HT-29 (cell line): ENCODE data around the gene GALT. TPM values are rescaled to one million over a fixed set of nuclear protein-coding genes. Genes with fewer than 3 reads are reported as not detected.
A peak's percentile ranks its signal among the peaks of the same experiment; 100 is the strongest.
"Not testable (repeated sequence)": the region's sequence is repeated elsewhere in the genome, so short reads cannot be mapped to it uniquely, and the experiment has no call there.

Source experiments
- DNase-seq: peaks from one replicate; pipeline ENCODE4 v3.0.0-alpha.2; 2015; ENCODE audit warnings: low spot score
- total RNA-seq: library from RNA; depleted of rRNA; stranded (reverse); fragments of >200 nt; shearing (Covaris generic); gene quantifications from 2 replicates; pipeline ENCODE4 v1.2.3, GENCODE V29; 2014

GALT gene
- total RNA-seq, 1 experiment from 2014 or later: 32.8 TPM

DNA sequence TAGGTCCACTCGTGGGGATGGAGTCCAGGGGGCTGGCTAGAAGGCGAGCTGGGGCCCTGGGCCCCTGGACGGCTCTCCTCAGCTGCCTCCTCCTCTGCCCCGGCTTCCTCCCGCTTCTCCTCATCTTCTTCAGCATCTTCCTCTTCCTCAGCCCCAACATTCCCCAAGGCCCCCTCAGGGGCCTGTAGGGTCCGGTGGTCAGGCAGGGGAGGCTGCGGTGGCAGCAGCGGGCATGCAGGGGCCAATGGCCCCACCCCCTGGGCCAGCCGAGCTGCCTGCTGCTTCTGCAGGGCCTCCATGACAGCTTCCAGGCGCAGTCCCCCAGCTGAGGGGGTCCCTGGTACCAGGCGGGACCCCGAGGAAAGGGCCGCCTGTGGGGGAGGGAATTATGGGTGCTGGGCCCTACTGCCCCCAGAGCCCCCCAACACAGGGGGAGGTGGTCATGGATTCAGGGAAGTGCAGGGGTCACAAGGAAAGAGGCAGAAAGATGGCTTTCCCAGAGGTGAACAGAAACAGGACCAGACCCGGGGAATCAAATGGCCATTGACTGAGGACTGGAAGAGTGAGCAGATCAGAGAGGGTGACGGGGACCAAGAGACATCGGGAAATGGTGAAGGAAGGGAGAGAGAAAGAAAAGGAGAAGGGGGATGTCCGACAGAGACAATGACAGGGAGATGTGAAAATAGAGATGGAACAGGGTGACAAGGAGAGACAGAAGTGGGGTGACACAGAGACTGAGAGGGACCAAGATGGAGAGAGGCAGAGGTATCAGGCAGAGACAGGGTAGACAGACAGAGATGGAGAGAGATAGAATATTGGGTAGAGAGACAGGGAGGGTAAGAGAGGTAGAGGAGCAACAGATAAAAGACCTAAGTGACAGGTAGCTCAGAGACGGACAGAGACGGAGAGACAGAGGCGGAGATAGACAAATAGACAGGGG lies 18.5 kb upstream of the GALT start:
- DNase-seq: no peak

DNA sequence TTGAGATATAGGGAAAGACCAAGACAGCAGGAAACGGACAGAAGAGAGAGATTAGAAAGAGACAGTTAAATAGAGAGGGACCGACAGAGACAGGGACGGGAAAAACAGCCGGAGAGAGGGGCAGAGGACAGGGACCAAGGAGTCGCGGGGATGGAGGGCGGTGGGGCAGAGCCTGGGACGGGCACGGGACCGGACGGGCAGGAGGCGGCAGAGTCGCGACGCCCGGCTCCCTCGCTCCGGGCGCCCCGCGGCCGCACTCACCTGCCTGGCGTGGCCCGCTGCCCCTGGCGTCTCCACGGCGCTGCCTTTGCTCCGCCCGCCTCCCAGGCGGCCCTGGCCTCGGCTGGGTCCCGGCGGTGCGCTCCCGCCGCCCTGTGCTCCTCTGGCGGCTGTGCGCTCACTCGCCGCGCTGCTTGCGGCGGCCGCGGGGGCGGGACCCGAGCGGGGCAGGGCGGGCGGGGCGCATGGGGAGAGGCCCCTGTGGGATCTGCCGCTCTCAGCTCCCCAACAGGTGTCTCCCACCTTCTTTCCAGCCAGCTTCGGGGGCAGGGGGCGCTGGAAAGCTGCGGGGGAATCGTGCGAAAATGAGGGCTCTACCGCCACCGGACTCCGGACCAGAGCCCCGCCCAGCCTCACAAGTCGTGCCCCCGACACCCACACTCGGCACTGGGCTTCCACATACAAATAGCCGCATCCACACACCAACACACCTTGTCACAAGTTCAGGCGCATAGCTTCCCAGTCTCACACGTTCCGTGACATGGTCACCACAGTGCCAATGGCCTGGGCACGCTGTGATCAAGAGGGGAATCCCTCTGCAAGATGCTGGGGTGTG lies 17.6 kb upstream of the GALT start, which contains the start of gene ARID3C:
Gene ARID3C (minus strand): TSS at position 411 of the 835 bp plus-strand sequence. CDS start 1,052 bp downstream, outside the sequence.
- DNase-seq: peak; percentile 42

DNA sequence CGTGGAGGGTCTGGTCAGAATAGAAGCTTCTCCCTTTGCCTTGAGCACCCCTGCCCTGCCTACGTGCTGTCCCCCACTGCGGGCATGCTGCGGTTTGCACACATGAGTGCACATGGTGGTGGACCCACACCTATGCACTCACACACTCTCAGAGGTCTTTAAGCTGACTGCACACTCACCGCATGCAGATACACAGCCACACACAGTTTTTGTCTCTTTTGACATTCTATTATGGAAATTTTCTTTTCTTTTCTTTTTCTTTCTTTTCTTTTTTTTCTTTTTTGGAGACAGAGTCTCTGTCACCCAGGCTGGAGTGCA lies 17.0 kb upstream of the GALT start:
- no peak for DNase-seq

DNA sequence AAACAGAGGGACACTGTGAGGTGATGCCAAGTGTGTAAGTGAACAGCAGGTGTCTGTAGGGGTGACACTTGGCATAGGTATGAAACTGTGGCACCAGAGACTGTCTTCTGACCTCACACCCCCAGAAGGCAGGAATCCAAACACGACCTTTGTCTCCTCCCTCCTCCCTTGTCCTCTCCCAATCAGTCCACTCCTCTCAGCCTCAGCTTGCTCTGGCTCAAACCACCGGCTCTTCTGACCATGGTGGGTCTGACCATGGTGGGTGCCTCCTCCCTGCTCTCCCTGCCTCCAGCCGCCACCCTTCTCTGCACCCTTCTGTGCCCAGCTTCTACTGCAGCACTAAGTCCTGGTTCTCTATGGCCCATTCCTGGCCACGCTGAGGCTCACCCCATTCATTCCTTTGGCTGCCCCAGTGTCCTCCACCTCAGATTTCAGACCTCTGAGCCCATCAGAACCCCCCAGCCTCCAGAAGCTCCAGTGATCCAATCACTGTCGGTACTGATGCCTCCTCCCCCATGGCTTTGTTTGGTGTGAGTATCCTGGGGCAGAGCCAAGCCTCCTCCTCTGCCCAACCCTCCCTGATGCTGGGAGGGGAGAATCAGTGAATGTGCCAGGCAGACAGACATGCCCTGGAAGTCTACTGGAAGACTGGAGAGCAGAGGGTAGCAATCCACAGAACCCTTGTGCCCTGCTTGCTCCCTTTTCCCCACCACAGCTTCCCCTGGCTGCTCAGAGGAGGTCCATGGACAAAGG lies 15.9 kb upstream of the GALT start:
- no peak for DNase-seq

DNA sequence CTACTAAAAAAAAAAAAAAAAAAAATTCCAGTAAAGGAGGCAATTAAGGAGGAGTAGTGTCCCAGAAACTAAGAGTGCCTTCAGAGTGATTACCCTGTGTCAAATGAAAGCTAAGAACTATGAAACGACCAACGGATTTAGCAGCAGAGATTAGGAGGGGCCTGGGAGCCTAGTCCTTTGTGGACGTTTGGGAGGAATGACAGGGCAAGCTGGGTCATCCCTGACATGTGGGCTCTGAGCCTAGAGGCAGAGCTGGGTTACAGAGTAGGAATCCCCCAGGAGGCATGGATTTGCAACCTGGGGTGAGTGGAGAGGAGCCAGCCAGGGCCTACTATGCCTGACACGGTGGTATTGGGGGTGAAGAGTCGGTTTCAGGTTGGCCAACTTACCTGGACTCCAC lies 13.3 kb upstream of the GALT start:
- no peak for DNase-seq

DNA sequence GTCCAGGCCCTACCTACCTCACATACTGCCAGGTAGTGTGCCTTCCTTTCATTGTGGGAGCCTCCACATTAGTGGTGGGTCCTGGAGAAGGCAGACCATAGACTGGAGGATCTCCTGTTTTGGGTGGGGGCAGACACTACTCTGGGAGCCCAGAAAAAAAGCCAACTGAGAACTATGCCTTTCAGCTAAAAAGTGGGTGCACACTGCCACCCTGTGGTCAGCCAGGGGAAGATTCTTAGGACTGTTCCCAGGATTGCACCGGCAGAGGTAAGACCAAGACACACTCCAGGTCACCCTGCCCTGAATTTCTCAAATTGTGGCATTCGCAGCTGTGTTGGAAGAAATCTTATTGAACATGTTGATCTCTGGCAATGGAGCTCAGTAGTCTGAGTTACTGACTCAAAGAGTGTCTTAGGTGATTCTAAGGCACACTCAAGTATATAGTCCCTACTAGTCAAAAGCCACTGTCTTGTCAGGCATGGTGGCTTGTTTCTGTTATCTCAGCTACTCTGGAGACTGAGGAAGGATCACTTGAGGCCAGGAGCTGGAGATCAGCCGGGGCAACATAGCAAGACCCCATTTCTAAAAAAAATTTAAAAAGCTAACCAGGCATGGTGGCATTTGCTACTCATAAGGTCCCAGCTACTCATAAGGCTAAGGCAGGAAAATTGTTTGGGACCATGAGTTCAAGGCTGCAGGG lies 12.5 kb upstream of the GALT start:
- peak; percentile 84 for DNase-seq

DNA sequence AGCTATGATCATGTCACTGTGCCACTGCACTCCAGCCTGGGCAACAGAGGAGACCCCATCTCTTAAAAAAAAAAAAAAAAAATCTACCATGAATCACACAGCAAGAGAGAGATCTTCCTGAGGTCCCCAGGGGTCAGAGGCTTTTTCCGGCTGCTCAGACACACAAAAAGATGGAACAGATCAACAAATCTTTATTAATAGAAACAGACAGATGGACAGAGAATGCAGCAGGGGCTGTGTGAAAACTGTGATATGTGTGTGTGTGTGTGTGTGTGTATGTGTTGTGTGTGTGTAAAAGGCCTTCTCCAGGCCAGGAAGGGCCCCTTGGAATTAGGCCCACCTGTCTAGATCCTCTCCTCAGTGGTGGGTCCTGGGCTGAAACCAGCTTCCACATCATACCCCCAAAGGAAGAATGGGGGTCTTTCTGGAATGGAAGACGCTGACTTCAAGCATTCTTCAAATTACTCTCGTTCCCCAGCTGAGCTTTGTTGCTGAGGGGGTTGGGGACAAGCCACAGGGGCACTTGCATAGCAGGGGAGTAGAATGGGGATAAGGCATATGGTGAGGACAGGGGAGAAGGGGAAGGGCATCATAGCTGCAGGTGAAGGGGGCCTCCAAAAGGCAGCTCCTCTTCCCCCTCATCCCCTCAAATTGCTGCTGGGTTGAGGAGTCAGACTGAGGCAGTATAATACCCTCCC lies 11.8 kb upstream of the GALT start:
- DNase-seq: no peak

DNA sequence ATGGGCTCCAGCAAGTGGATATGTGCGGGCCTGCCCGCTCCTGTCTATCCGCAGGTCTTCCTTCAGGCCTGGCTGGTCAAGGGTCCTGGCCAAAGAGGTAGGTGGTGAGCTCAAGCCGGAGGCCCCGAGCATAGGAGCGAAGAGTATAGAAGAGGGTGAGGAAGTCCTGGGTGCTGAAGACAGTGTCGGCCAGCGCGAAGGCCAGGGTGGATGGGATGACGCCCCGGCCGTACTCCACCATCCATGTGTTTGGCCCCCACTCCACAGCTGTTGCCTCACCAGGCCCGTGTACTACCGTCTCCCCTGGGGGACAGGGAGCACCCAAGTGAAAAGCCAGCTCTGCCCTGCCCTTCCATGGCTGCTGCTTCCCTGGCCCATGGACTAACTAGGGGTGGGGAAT lies 10.9 kb upstream of the GALT start:
- no peak for DNase-seq

DNA sequence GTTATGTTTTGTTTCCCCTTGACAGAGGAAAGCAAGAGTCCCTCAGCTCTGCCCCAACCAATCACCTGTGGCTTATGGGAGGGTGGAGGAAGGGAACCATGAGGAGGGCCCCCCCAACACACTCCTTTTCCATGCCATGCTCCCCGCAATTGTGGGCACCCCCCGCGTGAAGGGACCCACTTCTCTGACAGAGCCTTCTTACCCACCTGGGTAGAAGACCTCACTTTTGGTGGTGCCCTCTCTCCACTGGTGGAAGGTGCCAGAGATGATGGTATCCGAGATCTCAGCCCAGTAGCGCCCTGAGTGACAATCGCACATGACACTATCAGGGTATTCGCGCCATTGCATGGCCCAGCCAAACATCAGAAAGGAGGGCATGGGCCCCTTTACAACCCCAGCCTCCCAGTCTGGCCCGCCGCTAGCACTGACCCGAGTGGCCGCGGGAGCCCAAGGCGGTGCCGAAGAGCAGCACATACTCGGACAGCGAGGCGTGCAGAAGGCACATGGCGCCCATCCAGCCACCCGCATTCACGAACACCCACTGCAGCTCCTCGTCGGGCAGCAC lies 9.6 kb upstream of the GALT start:
- peak; percentile 6 for DNase-seq

DNA sequence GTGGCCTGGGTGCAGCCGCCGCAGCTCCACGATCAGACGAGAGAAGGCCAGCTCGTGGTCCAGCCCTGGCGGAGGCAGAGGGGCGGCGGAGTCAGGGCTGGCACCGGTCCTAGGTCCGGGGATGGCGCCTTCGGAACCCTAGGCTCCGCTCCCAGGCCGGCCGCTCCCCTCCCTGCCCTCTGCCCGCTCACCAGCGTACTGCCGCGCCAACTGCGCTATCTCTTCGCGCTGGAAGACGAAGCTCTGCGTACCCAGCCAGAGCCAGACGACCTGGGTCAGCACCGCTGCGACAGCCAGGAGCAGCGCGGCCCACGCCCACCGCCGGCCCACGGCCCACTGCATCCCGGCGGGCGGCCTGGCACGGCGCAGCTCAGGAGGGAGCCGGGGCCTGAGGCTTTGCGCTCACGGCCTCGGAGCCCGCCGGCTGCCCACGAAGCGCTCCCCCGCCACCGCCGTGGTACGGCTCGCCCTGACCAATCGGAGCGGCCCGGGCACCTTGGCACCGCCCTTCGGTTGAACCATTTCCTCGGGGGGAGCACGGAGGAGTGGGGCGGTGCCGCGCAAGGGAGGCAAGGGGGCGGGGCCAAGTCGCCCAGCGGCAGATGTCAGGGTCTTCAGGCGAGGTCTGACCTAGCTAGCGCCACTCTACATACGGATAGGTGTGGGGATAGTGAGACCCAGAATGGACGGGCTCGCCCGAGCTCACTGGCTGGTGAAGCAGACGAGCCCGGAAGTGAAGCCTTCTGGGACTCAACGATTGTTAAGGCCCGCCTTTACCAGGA lies 8.9 kb upstream of the GALT start, which contains the start of gene SIGMAR1:
Gene SIGMAR1 (minus strand): TSS at position 432 of the 782 bp plus-strand sequence. CDS start 90 bp downstream, at position 342.
- DNase-seq: peak; percentile 94

DNA sequence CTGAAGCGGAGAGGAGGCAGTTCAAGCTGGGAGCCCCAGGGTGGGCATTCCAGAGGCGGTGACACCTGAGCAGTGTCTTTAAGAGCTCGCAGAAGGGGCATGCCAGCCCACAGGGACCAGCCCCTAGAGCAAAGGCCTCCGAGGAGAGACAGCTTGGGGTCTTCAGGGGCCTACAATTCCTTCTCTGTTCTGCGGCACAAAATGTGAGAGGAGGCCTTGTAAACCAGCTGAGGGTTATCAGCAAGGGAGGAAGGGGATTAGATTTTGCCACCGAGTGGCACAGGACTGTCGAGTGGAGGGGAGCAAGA lies 8.4 kb upstream of the GALT start:
- no peak for DNase-seq

DNA sequence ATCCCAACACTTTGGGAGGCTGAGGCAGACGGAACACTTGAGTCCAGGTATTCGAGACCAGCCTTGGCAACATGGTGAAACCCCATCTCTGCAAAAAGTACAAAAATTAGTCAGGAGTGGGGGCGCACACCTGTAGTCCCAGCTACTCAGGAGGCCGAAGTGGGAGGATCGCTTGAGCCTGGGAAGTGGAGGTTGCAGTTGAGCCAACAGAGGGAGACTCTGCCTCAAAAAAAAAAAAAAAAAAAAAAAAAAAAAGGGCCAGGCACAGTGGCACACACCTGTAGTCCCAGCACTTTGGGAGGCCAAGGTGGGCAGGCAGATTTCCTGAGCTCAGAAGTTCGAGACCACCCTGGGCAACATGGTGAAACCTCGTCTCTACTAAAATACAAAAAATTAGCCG lies 7.2 kb upstream of the GALT start:
- DNase-seq: not testable (repeated sequence)

DNA sequence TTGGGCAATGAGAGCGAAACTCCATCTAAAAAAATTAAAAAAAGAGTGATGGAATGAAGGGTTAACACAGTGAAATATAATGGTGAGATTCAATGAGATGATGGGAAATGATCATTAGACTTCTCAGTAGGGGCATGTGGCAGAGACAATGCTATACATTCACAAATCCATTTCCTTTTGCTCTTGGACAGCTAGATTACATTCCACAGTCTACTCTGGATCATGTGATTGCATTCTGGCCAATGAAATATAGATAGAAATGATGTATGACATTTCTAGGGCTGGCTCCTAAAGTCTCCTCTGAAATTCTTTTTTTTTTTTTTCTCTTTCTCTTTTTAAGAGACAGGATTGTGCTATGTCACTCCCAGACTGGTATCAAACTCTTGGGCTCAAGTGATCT lies 3.8 kb upstream of the GALT start:
- DNase-seq: no peak

DNA sequence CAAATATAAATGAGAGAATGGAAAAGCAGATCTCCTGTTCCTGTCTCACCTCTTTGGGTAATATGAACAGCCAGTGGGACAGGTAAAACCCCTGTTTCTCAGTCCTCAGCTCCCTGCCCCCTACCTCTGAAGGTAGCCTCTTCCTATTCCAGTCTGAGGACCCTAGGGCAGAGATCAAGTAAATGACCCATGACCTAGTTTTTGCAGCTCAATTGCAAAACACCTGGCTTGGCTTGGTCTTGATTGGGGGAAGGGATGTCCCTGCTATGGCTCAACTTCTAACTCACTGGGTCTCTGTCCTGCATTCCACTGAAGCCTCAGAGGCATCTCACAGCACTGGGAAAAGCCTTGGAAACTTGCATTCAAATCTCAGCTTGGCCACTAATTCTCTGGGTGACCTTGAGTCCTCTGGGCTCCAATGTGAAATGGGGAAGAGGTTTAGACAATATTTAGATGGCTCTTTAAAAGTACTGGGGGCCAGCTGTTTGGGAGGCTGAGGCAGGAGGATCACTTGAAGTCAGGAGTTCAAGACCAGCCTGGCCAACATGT lies 1.6 kb upstream of the GALT start:
- DNase-seq: no peak

DNA sequence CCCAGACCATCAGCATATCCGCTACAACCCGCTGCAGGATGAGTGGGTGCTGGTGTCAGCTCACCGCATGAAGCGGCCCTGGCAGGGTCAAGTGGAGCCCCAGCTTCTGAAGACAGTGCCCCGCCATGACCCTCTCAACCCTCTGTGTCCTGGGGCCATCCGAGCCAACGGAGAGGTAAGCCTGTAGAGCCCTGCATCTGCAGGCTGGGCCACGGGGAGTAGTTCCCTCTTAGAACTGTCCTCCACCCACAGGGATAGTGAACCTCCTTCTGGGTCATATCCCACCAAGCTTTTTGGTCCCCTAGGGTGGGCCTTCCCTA lies 569 bp downstream of the GALT start:
- DNase-seq: no peak

DNA sequence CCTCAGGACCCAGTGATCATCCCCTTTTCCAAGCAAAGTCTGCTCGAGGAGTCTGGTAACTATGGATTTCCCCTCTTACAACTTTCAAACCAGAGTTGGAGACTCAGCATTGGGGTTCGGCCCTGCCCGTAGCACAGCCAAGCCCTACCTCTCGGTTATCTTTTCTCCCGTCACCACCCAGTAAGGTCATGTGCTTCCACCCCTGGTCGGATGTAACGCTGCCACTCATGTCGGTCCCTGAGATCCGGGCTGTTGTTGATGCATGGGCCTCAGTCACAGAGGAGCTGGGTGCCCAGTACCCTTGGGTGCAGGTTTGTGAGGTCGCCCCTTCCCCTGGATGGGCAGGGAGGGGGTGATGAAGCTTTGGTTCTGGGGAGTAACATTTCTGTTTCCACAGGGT lies 1.2 kb downstream of the GALT start:
- no peak for DNase-seq

DNA sequence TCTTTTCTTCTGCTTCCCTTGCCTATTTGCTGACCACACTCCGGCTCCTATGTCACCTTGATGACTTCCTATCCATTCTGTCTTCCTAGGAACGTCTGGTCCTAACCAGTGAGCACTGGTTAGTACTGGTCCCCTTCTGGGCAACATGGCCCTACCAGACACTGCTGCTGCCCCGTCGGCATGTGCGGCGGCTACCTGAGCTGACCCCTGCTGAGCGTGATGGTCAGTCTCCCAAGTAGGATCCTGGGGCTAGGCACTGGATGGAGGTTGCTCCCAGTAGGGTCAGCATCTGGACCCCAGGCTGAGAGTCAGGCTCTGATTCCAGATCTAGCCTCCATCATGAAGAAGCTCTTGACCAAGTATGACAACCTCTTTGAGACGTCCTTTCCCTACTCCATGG lies 2.2 kb downstream of the GALT start:
- DNase-seq: no peak

DNA sequence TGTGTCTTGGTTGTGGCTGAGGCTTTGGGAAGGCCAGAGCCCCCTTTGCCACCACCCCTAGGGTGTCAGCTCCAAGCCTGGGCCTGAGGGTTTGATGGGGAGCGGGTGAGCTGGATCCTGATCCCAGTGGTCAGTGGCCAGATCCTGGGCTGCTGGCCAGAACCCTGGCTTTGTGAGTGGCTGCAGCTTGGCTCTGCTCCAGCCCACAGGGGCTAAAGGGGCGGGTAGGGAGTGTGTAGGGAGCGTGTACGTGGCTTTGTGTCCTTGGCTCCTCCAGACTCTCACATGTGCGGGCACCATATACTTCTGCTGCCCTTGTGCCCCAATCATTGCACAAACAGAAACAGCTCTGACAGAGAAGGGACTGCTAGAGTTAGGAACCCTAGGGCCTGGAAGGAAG lies 4.3 kb downstream of the GALT start:
- DNase-seq: no peak

DNA sequence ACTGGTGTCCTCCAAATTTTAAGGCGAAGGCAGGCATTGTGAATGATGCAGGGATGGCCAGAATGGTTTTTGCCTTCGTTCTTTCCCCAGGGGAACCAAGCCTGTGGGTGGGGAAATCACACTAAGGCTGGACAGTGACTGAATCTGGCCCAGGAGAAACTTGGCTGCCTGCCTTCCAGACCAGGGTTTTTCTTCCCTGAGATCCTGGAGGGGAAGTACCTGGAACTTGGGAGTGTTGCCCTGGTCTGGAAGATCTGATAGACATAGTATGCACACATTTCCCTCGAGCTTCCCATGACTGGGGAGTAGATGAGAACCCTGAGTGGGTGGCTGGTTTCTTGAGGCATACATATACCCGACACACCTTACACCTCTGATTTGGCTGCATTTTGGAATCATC lies 4.8 kb downstream of the GALT start:
- DNase-seq: peak; percentile 3
